ENCODE data around the gene PTPRN2. TPM values are rescaled to one million over a fixed set of nuclear protein-coding genes. Genes with fewer than 3 reads are reported as not detected.
A peak's percentile ranks its signal among the peaks of the same experiment; 100 is the strongest.

Gene PTPRN2
- total and polyA plus RNA-seq, 7 donors = 0.47 to 0.82 (median 0.51) TPM

GRCh38 chr7:158390460-158390859, 197.2 kb downstream of the PTPRN2 start:
- ATAC-seq = no peak
- no peak for DNase-seq
- WGBS, 3 donors = 86 to 94% (median 92%) methylated on average over 16 of the region's 16 CpGs
- Histone ChIP-seq H3K27me3 (ENCODE audit: insufficient read depth in 3 of 3, low read length in 2 of 3) (peaks cover 0 to 9% (median 6%) of the 10 kb centered on the region in 3 donors), H3K4me1 (no peaks in the 10 kb centered on the region), H3K4me3 (no peak overlapping the region), H3K9me3 (no peaks in the 10 kb centered on the region), H3K36me3 (ENCODE audit: insufficient read depth in 1 of 2, low read depth in 1 of 2) (no peaks in the 10 kb centered on the region), H3K27ac (no peak overlapping the region)
- TF ChIP-seq, protein P1, sequence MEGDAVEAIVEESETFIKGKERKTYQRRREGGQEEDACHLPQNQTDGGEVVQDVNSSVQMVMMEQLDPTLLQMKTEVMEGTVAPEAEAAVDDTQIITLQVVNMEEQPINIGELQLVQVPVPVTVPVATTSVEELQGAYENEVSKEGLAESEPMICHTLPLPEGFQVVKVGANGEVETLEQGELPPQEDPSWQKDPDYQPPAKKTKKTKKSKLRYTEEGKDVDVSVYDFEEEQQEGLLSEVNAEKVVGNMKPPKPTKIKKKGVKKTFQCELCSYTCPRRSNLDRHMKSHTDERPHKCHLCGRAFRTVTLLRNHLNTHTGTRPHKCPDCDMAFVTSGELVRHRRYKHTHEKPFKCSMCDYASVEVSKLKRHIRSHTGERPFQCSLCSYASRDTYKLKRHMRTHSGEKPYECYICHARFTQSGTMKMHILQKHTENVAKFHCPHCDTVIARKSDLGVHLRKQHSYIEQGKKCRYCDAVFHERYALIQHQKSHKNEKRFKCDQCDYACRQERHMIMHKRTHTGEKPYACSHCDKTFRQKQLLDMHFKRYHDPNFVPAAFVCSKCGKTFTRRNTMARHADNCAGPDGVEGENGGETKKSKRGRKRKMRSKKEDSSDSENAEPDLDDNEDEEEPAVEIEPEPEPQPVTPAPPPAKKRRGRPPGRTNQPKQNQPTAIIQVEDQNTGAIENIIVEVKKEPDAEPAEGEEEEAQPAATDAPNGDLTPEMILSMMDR (IDR thresholded peaks at IDR 0.05) = no peak
- intact Hi-C loops (cut with DNase I) = no loop called here

DNA sequence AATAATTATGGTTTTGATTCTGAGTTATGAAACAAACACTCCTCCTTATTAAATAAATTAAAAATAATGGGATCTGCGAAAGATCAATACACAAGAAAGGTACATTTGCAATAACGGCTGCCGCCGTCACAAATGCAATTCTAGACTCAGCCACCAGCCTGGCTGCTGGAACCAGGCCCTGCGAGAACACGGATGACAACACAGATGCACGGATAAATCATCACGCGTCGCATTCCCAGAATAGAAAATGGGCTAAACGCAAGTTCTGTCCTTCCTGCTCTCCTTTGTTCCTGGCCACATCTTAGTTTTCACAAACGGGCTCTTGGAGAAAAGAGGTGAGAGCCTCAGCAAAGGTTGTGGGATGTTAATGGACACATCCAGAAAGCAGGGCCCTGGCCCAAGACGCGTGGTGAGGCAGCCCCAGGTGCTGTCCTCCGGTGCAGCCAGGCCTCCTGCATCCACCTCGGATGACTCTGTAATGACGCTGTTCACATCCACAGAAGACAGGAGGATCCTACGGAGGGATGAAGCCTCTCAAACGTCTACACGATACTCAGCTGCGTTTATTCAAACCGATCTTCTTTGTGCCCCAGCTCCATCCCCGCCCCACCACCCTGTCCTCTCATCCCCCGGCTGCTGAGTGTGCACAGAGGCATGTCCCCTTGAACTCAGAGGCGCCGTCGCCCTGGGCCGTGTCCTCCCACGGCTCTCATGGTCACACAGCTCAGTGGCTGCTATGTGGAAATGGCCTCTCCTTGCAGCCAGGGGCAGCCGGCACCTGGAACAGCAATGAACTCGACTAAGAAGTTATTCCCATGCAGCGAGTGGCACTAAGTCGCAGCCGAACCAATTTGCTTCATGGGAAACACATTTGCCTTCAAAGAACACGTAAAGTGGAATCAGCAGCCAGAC, 197.9 kb downstream of the PTPRN2 start:
- intact Hi-C loops (cut with DNase I) = no loop called here
- peaks cover 0 to 9% (median 6%) of the 10 kb centered on the region in 3 donors for H3K27me3 ChIP-seq (ENCODE audit: insufficient read depth in 3 of 3, low read length in 2 of 3)
- no peak overlapping the region for H3K27ac ChIP-seq
- H3K4me3 ChIP-seq = no peak overlapping the region
- no peaks in the 10 kb centered on the region for H3K36me3 ChIP-seq (ENCODE audit: insufficient read depth in 1 of 2, low read depth in 1 of 2)
- WGBS, 3 donors = 75 to 80% (median 78%) methylated on average over 35 of the region's 35 CpGs
- no peaks in the 10 kb centered on the region for H3K4me1 ChIP-seq
- DNase-seq = no peak
- ATAC-seq = no peak
- TF ChIP-seq, protein P1 (IDR thresholded peaks at IDR 0.05) = no peak
- no peaks in the 10 kb centered on the region for H3K9me3 ChIP-seq

GRCh38 chr7:158388928-158389327, 198.7 kb downstream of the PTPRN2 start:
- TF ChIP-seq, protein P1 (IDR thresholded peaks at IDR 0.05) = no peak
- intact Hi-C loops (cut with DNase I) = no loop called here
- H3K9me3 ChIP-seq = no peaks in the 10 kb centered on the region
- ATAC-seq = no peak
- no peak overlapping the region for H3K4me3 ChIP-seq
- no peaks in the 10 kb centered on the region for H3K36me3 ChIP-seq (ENCODE audit: insufficient read depth in 1 of 2, low read depth in 1 of 2)
- peak in 1 of 2 donors; percentile 25 for DNase-seq
- H3K27ac ChIP-seq = no peak overlapping the region
- H3K4me1 ChIP-seq = no peaks in the 10 kb centered on the region
- 69 to 75% (median 71%) methylated on average over 16 of the region's 16 CpGs for WGBS, 3 donors
- H3K27me3 ChIP-seq (ENCODE audit: insufficient read depth in 3 of 3, low read length in 2 of 3) = peaks cover 0 to 9% (median 6%) of the 10 kb centered on the region in 3 donors

GRCh38 chr7:158388072-158388471, 199.6 kb downstream of the PTPRN2 start:
- no peak overlapping the region for H3K4me3 ChIP-seq
- H3K9me3 ChIP-seq = no peaks in the 10 kb centered on the region
- TF ChIP-seq, protein P1 (IDR thresholded peaks at IDR 0.05) = no peak
- intact Hi-C loops (cut with DNase I) = no loop called here
- 80 to 82% (median 81%) methylated on average over 15 of the region's 15 CpGs for WGBS, 3 donors
- ATAC-seq = no peak
- H3K4me1 ChIP-seq = no peaks in the 10 kb centered on the region
- no peak for DNase-seq
- no peak overlapping the region for H3K27ac ChIP-seq
- H3K36me3 ChIP-seq (ENCODE audit: insufficient read depth in 1 of 2, low read depth in 1 of 2) = no peaks in the 10 kb centered on the region
- H3K27me3 ChIP-seq (ENCODE audit: insufficient read depth in 3 of 3, low read length in 2 of 3) = peaks cover 0 to 9% (median 6%) of the 10 kb centered on the region in 3 donors

Data from psoas muscle (tissue), 8 donors.